ENCODE results near the gene RANGAP1. TPM values are rescaled to one million over a fixed set of nuclear protein-coding genes. Genes with fewer than 3 reads are reported as not detected.

Gene RANGAP1
- total and polyA plus RNA-seq, 2 of the 8 experiments (the other 6 are each of a cell fraction or from before 2014, with no cell fraction given), result 121 to 171 TPM

GRCh38 chr22:41215926-41216325 lies 70.1 kb downstream of the RANGAP1 start:
- Histone ChIP-seq H3K36me3 (ENCODE audit: control insufficient read depth in 2 of 4, insufficient read depth in 4 of 4, low read length in 3 of 4) (peaks cover 9 to 32% (median 15%) of the 10 kb centered on the region in 4 experiments), H3K79me2 (ENCODE audit: control insufficient read depth in 1 of 2, insufficient read depth in 2 of 2, low read length in 2 of 2) (no peaks in the 10 kb centered on the region), H4K20me1 (replicated peaks in 1 of 2; ENCODE audit: control insufficient read depth in 1 of 2, insufficient read depth in 2 of 2, low read length in 2 of 2) (no peaks in the 10 kb centered on the region), H2AK5ac (ENCODE audit: low read depth, low read length) (no peak overlapping the region), H4K91ac (replicated peaks; ENCODE audit: insufficient read length, low read length) (no peak overlapping the region), H3K9ac (replicated peaks in 1 of 4; ENCODE audit: extremely low read depth in 1 of 4, low read depth in 3 of 4, low read length in 3 of 4) (no peak overlapping the region; a peak in 1 of 7 replicates), H4K8ac (ENCODE audit: extremely low read depth, insufficient read depth, low read length) (no peak overlapping the region; the same call in 1 of the 2 replicates), H2BK12ac (ENCODE audit: low read depth, low read length) (no peak overlapping the region), H2AFZ (ENCODE audit: low read length) (no peak overlapping the region), H3K14ac (ENCODE audit: insufficient read length) (no peak overlapping the region), H3K4me3 (ENCODE audit: extremely low read depth in 1 of 4, insufficient read depth in 2 of 4, low read depth in 3 of 4, low read length in 4 of 4) (no peak overlapping the region), H3K79me1 (ENCODE audit: low read depth, low read length) (no peaks in the 10 kb centered on the region), H3K4me2 (ENCODE audit: insufficient read depth in 1 of 2, low read depth in 2 of 2, low read length in 2 of 2) (no peak overlapping the region), H3K27ac (ENCODE audit: low read depth, low read length) (no peak overlapping the region), H2BK5ac (ENCODE audit: low read depth, low read length) (no peak overlapping the region), H3K23me2 (ENCODE audit: low read depth, low read length) (no peaks in the 10 kb centered on the region), H3K4ac (replicated peaks; ENCODE audit: insufficient read length, low read depth, low read length) (no peak overlapping the region), H4K5ac (ENCODE audit: insufficient read length, low read depth, low read length) (no peak overlapping the region), H3K27me3 (replicated peaks in 1 of 4; ENCODE audit: control insufficient read depth in 3 of 4, extremely low read depth in 1 of 4, insufficient read depth in 3 of 4, low read length in 3 of 4) (no peaks in the 10 kb centered on the region), H2BK15ac (ENCODE audit: low read length) (no peak overlapping the region), H3K23ac (ENCODE audit: insufficient read length) (no peak overlapping the region), H3K4me1 (replicated peaks in 1 of 4; ENCODE audit: control insufficient read depth in 3 of 4, insufficient read depth in 4 of 4, low read length in 3 of 4) (peaks cover 0 to 12% (median 6%) of the 10 kb centered on the region in 4 experiments; a peak in 6 of 7 replicates), H3K9me3 (ENCODE audit: insufficient read depth in 2 of 2, low read depth in 1 of 2, low read length in 1 of 2) (no peaks in the 10 kb centered on the region; a peak in 2 of 4 replicates), H2BK120ac (replicated peaks; ENCODE audit: low read depth, low read length) (no peak overlapping the region), H3K18ac (ENCODE audit: extremely low read depth, low read length) (no peak overlapping the region), H2BK20ac (ENCODE audit: low read length) (no peak overlapping the region), H3K56ac (replicated peaks; ENCODE audit: insufficient read length, low read depth, low read length) (no peak overlapping the region)
- FAIRE-seq (no peak), DNase-seq (ENCODE audit: low read depth in 1 of 2, low spot score in 2 of 2) (no peak)
- TF ChIP-seq RFX5 (IDR thresholded peaks at IDR 0.05; ENCODE audit: borderline replicate concordance, low read depth, low read length) (no peak), POLR2AphosphoS5 (IDR thresholded peaks at IDR 0.05; ENCODE audit: low read depth, low read length) (no peak), CHD2 (IDR thresholded peaks at IDR 0.05; ENCODE audit: low read length) (no peak), RXRA (IDR thresholded peaks at IDR 0.05; ENCODE audit: insufficient read depth, low read depth, low read length) (no peak), NRF1 (IDR thresholded peaks at IDR 0.05; ENCODE audit: low read depth, low read length) (no peak)
- WGBS, 2 experiments (ENCODE audit: extremely low coverage in 1 of 2, insufficient coverage in 1 of 2, insufficient read length in 1 of 2, insufficient replicate concordance in 2 of 2, low coverage in 1 of 2, low lambda C conversion rate in 2 of 2, missing lambda C conversion rate in 1 of 2), result 94% methylated on average over 7 of the region's 7 CpGs; no CpG with 5 or more reads in 1 of the 2 experiments
- ChIA-PET POLR2A (ENCODE audit: partially characterized antibody) (interaction anchor here (1.0 to 2.0 kb wide), 6 partner anchors 11 to 207 kb away, joined by 3 to 8 read pairs (median 4); no protein-coding TSS in a partner anchor), CTCF (ENCODE audit: partially characterized antibody) (interaction anchor here (0.6 to 2.6 kb wide), 2 partner anchors 30 to 435 kb away, joined by 3 to 7 read pairs; no protein-coding TSS in a partner anchor)
